Effector memory CD4-positive, alpha-beta T cell (primary cell): ENCODE data around the gene CLASP1.
A peak's percentile ranks its signal among the peaks of the same experiment; 100 is the strongest.
"Not testable (repeated sequence)": the region's sequence is repeated elsewhere in the genome, so short reads cannot be mapped to it uniquely, and the experiment has no call there.

Experiments
- DNase-seq, 3 donors: peaks; one replicate each; pipeline ENCODE4 v3.0.0-alpha.2; 2020
- H3K27ac ChIP-seq: 2 replicates; pipeline ENCODE4 v1.7.0; 2013; ENCODE audit warnings: mild to moderate bottlenecking, low read length, moderate library complexity; ENCODE audit not compliant: insufficient read depth, poor library complexity, severe bottlenecking
- H3K27me3 ChIP-seq: replicated peaks from 2 replicates; pipeline ENCODE4 v1.7.0; 2013; ENCODE audit warnings: mild to moderate bottlenecking, low read length; ENCODE audit not compliant: insufficient read depth, control insufficient read depth, poor library complexity, severe bottlenecking
- H3K36me3 ChIP-seq: 2 replicates; pipeline ENCODE4 v1.7.0; 2013; ENCODE audit warnings: mild to moderate bottlenecking, low read length, moderate library complexity; ENCODE audit not compliant: control insufficient read depth, insufficient read depth
- H3K4me1 ChIP-seq: 2 replicates; pipeline ENCODE4 v1.7.0; 2013; ENCODE audit warnings: low read length, mild to moderate bottlenecking; ENCODE audit not compliant: control insufficient read depth, insufficient read depth, poor library complexity, severe bottlenecking
- H3K4me3 ChIP-seq: 2 replicates; pipeline ENCODE4 v1.7.0; 2013; ENCODE audit warnings: low read length, low read depth, mild to moderate bottlenecking; ENCODE audit not compliant: insufficient read depth, poor library complexity, severe bottlenecking
- H3K9me3 ChIP-seq: 2 replicates; pipeline ENCODE4 v1.7.0; 2013; ENCODE audit warnings: mild to moderate bottlenecking, low read length, moderate library complexity; ENCODE audit not compliant: control insufficient read depth

CLASP1 gene

DNA sequence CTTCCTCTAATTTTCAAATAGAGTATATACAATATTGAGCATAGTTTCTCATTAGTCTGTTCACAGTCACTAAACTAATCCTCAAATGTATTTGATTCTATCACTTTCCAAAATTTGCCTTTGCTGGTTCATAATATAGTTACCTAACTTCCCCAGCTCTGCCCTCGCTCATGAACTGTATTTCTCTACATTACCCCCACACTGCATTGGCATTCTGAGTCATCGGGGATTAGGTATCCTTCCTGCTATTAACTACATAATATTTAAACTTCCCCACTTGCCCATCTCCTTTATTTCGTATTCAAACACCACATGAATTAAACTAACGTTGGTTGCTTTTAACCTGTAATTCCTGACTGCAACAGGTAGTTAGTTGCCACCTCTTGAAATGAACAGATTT lies 14.8 kb upstream of the CLASP1 start:
- Histone ChIP-seq H3K36me3 (no peaks in the 10 kb centered on the region), H3K27me3 (no peaks in the 10 kb centered on the region), H3K27ac (no peak overlapping the region), H3K4me1 (no peaks in the 10 kb centered on the region), H3K9me3 (no peaks in the 10 kb centered on the region), H3K4me3 (no peak overlapping the region)
- DNase-seq = no peak

DNA sequence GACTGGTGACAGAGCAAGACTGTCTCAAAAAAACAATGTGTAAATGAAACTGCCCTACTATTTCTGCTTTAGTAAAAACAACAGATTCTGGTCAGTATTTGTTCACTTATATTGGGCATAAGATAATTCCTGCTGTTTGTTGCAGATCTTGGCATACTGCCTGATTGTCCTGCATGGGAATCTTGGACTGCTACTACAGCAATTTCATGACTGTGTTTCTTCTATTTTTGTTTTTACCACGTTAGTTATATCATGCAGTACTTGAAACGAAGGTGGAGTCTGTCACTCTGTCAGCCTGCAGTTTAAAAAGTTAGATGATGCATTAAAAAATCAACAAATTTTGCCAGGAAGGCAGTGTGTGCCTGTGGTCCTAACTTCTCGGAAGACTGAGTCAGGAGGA lies 14.2 kb upstream of the CLASP1 start:
- H3K27me3 ChIP-seq = no peaks in the 10 kb centered on the region
- no peaks in the 10 kb centered on the region for H3K36me3 ChIP-seq
- H3K9me3 ChIP-seq = no peaks in the 10 kb centered on the region
- H3K4me3 ChIP-seq = no peak overlapping the region
- no peaks in the 10 kb centered on the region for H3K4me1 ChIP-seq
- H3K27ac ChIP-seq = no peak overlapping the region
- DNase-seq = no peak

DNA sequence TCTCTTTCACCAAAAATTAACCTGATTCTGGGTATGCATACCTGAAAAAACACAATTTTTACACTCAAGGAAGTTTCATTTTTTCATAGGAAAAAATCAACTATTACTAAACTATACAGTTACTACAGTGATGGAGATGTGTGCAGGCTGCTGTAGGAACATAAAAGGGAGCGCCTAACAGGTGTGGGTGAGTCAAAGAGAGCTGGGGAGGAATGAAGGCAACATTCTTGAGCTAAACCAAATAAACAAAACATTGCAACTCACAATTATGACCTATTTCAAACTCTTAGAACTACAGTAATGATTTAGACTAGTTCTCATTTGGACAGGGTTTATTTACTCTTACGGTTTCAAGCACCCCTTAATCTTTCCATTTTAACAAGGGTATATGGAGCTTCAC lies 13.4 kb upstream of the CLASP1 start:
- Histone ChIP-seq H3K4me1 (no peaks in the 10 kb centered on the region), H3K27me3 (no peaks in the 10 kb centered on the region)

DNA sequence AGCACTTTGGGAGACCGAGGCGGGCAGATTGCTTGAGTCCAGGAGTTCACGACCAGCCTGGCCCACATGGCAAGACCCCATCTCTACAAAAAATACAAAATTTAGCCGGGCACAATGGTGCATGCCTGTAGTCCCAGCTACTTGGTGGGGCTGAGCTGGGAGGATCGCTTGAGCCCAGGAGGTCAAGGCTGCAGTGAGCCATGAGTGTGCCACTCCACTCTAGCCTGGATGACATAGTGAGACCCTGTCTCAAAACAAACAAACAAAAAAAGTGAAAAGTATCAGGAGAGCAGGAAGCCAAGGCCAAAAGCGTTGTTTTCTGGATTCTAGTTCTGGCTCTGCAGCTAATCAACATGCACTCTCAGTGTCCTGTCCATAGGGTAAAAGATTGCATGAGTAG lies 10.7 kb upstream of the CLASP1 start:
- H3K4me3 ChIP-seq = no peak overlapping the region
- H3K9me3 ChIP-seq = no peaks in the 10 kb centered on the region
- H3K4me1 ChIP-seq = no peaks in the 10 kb centered on the region
- DNase-seq = no peak
- H3K36me3 ChIP-seq = no peaks in the 10 kb centered on the region
- H3K27me3 ChIP-seq = no peaks in the 10 kb centered on the region
- H3K27ac ChIP-seq = no peak overlapping the region

More for the DNA sequence above, 13.4 kb upstream of the CLASP1 start:
- no peak overlapping the region for H3K4me3 ChIP-seq
- H3K36me3 ChIP-seq = no peaks in the 10 kb centered on the region
- no peak overlapping the region for H3K27ac ChIP-seq
- no peaks in the 10 kb centered on the region for H3K9me3 ChIP-seq
- DNase-seq = no peak

DNA sequence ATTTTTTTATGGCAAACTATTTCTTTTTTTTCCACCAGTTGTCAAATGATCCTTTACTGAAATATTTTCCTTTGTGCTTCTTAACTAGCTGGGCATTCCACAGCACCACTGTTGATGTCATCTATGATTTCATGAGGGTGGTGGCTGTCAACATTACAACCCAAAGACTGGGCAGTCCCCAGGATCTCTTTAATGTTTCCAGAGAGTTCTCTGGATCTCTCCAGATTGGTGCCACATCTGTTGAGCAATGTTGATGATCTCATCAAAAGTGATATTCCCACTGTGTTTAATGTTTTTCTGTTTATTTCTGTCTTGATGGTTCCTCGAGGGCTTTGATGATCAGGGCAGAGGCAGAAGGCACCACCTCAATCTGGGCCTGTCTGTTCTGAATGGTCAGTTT lies 9.1 kb upstream of the CLASP1 start:
- not testable (repeated sequence) for DNase-seq, H3K27ac ChIP-seq, H3K4me1 ChIP-seq, H3K4me3 ChIP-seq, H3K27me3 ChIP-seq, H3K36me3 ChIP-seq, H3K9me3 ChIP-seq

DNA sequence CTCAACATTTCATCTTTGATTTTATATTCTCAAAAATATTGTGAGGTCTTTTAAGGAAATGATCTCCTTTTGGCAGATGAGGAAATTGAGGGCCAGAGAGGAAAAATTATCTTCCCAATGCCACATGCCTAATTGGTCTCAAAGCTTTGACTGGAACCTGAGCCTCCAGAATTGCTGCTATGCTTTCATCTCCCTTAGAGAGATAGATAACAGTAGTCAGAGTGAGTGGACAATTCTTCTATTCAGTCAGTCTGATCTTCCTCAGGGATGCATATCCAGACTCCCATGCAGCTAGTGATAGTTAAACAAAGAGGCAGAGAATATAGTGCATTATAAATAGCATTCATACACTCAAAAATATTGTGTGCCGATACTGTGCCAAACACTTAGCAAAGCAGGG lies 3.8 kb upstream of the CLASP1 start:
- Histone ChIP-seq H3K27ac (no peak overlapping the region), H3K4me1 (peaks cover 9% of the 10 kb centered on the region), H3K27me3 (no peaks in the 10 kb centered on the region), H3K4me3 (no peak overlapping the region), H3K36me3 (no peaks in the 10 kb centered on the region), H3K9me3 (no peaks in the 10 kb centered on the region)
- DNase-seq = no peak

DNA sequence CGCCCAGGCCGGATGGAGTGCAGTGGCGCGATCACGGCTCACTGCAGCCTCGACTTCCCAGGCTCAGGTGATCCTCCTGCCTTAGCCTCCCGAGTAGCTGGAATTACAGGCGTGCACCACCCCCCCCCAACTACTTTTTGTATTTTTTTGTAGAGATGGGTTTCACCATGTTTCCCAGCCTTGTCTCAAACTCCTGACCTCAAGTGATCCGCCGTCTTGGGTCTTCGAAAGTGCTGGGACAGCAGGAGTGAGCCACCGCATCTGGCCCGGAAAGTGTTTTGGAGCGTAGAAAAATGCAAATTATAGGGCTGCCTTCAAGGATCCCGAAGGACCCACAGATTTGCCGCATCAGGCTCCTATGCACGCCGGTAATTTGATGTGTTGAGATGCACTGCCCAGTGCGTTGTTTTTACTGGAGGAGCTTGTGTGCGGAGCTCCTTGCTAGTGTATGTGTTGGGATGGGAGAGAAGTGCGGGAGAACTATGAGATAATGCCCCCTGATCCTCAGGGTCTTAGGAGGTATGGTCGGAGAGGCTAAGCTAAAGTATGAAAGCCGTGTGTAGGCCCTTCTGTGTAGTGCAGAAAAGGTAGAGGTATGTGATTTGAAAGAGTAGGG lies 1.2 kb upstream of the CLASP1 start:
- Histone ChIP-seq H3K4me3 (peak overlapping the region; percentile 80), H3K27me3 (no peaks in the 10 kb centered on the region), H3K9me3 (no peaks in the 10 kb centered on the region), H3K4me1 (peaks cover 11% of the 10 kb centered on the region), H3K36me3 (no peaks in the 10 kb centered on the region), H3K27ac (peak overlapping the region; percentile 93)
- DNase-seq = no peak

DNA sequence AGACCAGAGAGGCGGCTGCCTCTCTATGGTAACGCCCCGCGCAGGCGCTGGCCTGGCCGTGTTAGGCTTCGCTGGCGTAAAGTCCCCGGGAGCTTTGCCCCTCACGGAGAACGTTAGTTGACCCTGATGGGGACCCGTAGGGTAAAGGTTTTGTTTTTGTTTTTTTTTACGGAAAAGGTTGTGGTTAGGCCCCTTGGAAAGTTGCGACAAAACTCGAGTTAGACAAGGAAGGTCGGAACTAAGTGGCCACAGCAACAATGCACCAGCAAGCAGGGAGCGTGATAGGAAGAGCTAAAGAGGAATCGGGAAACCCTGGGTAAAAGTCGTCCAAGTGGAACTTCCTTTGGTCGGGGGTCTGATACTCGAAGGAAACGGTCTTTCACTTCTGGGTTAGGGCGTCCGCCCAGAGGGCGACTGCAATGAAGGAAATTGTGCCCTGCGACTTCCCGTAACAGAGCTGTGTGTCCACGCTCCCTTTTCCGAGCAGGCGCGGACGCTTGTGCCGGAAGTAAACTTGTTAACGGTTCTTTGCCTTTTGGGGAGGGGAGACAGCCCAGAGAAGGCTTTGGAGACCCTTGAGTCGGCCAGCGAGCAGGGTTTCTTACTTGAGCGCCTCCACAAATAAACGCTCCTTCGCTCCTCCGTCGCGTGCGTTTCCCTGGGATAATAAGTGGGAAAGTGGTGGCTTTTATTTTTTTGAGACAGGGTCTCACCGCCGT lies 493 bp upstream of the CLASP1 start:
- peak; percentile 94 to 97 (median 95) for DNase-seq
- H3K9me3 ChIP-seq = no peaks in the 10 kb centered on the region
- peak overlapping the region; percentile 80 for H3K4me3 ChIP-seq
- H3K27me3 ChIP-seq = no peaks in the 10 kb centered on the region
- no peaks in the 10 kb centered on the region for H3K36me3 ChIP-seq
- peak overlapping the region; percentile 93 for H3K27ac ChIP-seq
- peaks cover 11% of the 10 kb centered on the region for H3K4me1 ChIP-seq

DNA sequence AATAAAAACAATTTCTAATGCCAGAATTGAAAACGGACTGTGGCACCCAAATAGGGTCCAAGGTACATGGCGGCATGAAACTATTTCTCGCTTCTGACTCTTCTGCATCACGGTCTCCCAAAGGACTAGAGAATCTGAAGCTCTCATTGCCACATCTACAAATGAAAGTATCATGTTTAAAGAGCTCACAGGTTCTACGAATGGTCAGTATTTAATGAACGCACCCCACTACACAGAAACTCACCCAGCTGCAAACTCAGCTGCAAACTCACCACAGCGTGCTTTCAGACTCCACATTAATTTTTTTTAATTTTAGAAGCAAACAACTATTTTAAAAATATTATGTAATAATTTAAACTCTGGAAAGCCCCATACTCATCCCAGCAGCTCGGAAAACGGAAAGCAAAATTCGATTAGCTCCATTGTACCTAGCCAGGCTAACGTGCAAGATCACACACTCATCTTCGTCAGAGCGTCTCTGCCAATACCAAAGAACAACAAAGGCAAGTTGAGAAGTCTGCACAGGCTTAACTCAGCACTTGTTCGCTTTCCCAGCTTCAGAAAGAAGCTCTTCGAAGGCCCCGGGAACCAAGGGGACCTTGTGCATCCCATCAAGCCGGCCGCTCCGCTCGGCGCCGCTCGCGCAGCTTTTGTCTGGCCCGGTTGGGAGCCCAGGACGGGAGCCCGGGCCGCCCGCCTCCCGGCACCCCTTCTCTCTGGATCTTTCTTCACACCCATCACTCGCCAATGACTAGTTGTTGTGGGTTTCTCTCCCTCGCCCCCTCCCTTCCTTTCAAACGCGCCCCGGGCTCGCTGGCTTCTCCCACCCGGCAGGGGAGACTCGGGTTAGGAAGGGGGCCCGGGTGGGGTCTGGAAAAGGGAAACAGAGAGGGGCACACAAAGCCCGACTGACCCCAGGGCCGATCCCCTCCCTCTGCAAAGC lies 785 bp downstream of the CLASP1 start:
- Histone ChIP-seq H3K27ac (peak overlapping the region; percentile 93), H3K4me3 (peak overlapping the region; percentile 80), H3K4me1 (peaks cover 11% of the 10 kb centered on the region), H3K36me3 (no peaks in the 10 kb centered on the region), H3K27me3 (no peaks in the 10 kb centered on the region), H3K9me3 (no peaks in the 10 kb centered on the region)
- peak; percentile 5 to 39 (median 18) for DNase-seq

DNA sequence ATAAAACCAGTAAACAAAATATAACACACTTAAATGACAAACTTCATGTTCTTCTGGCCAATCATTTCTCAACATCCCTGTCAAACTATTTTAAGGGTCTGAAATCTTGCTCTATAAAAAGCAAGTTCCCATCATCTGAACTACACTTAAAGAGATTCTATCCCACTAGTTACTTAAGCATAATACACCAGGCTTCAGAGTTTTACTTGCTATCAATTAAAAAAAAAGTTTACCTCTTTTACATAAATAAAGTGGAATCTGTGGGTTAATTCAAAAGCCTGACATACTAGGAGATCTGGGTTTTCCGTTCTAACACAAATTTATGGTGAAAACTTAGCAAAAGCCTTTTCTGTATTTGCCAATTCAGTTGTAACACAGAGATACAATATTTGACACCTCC lies 1.9 kb downstream of the CLASP1 start:
- H3K27ac ChIP-seq = no peak overlapping the region
- no peaks in the 10 kb centered on the region for H3K36me3 ChIP-seq
- no peak for DNase-seq
- no peaks in the 10 kb centered on the region for H3K27me3 ChIP-seq
- no peak overlapping the region for H3K4me3 ChIP-seq
- H3K9me3 ChIP-seq = no peaks in the 10 kb centered on the region
- peaks cover 11% of the 10 kb centered on the region for H3K4me1 ChIP-seq
